ENCODE results near the gene SGCA.

The SGCA gene

DNA sequence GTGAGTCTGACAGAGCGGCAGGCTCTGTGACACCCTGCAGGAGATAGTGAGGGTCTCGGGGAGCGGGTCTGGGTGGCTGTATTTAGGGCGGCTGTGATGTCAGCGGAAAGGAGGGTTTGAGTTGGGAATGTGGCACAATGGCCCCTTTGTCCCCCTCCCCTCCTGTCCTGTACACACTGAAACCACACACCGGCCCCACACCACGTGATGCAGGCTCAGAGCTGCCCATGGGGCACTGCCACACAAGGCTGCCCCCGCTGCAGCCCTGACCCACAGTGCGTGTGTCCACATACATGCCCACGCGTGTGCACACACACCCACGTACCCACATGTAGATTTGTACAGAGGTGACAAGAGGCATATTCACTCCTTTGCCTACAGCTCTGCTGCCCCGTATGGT is 15.3 kb downstream of the SGCA start:
- TF ChIP-seq, protein P1, sequence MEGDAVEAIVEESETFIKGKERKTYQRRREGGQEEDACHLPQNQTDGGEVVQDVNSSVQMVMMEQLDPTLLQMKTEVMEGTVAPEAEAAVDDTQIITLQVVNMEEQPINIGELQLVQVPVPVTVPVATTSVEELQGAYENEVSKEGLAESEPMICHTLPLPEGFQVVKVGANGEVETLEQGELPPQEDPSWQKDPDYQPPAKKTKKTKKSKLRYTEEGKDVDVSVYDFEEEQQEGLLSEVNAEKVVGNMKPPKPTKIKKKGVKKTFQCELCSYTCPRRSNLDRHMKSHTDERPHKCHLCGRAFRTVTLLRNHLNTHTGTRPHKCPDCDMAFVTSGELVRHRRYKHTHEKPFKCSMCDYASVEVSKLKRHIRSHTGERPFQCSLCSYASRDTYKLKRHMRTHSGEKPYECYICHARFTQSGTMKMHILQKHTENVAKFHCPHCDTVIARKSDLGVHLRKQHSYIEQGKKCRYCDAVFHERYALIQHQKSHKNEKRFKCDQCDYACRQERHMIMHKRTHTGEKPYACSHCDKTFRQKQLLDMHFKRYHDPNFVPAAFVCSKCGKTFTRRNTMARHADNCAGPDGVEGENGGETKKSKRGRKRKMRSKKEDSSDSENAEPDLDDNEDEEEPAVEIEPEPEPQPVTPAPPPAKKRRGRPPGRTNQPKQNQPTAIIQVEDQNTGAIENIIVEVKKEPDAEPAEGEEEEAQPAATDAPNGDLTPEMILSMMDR (IDR thresholded peaks at IDR 0.05; ENCODE audit: low read length), result no peak
- TF ChIP-seq EZH2 (IDR thresholded peaks at IDR 0.05; ENCODE audit: borderline replicate concordance, low read length), result no peak
- H4K20me1 ChIP-seq (ENCODE audit: insufficient read depth, low read length), result no peaks in the 10 kb centered on the region
- H3K27me3 ChIP-seq (ENCODE audit: insufficient read depth, low read length), result 0 out of 2 replicates have a peak, but pooled peaks cover 3% of the 10 kb centered on the region

DNA sequence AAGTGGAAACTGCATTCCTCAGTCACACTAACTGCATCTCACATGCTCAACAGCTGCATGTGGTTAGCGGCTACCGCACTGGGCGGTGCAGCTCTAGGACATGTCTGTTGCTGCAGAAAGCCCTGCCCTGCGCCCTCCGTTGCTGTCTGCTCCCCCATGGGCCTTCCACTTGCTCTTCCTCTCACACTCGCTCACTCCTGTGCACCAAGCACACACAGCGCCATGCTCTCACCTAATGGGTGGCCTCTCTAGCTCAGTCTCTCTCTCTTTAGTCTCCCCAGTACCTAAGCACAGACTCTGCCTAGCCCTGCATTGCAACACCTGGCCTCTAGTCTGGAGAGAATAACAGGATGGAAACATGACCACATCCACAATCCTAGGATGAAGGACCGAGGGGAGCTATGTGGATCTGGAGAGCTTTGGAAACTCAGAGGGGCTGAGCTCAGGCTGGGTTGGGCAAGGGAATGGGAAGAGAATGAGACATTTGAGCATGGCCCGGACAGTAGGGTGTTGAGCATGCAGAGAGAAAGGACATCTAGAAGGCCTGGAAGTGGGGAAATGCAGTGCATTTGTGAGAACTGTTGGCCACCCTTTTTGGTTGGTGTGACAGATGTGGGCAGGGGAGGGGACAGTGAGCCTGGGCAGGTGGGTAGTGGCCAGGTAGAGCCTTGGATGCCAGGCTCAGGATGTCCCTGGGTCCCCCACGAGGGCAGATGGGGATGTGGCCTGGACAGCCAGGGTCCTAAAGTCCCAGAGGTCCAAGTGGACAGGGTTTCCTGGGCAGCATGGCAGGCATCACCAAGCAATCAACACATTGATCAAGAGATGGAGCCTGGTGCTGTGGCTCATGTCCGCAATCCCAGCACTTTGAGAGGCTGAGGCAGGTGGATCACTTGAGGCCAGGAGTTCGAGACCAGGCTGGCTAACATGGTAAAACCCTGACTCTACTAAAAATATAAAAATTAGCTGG is 16.1 kb downstream of the SGCA start:
- no peak for TF ChIP-seq EZH2 (IDR thresholded peaks at IDR 0.05; ENCODE audit: borderline replicate concordance, low read length)
- TF ChIP-seq, protein P1 (IDR thresholded peaks at IDR 0.05; ENCODE audit: low read length), result no peak
- no peak overlapping the region for H3K4me3 ChIP-seq (ENCODE audit: low read depth, low read length, poor library complexity, severe bottlenecking)
- no peaks in the 10 kb centered on the region for H3K79me2 ChIP-seq (ENCODE audit: insufficient read depth, low read length)
- no peaks in the 10 kb centered on the region for H3F3A ChIP-seq (ENCODE audit: insufficient read depth, low read length)
- no peaks in the 10 kb centered on the region for H3K36me3 ChIP-seq (ENCODE audit: insufficient read depth, low read length)
- no peaks in the 10 kb centered on the region for H3K9me2 ChIP-seq (ENCODE audit: low read depth, low read length)
- H3K27me3 ChIP-seq (ENCODE audit: insufficient read depth, low read length), result 0 out of 2 replicates have a peak, but pooled peaks cover 3% of the 10 kb centered on the region
- no peaks in the 10 kb centered on the region for H4K20me1 ChIP-seq (ENCODE audit: insufficient read depth, low read length)
- no peak overlapping the region for H3K27ac ChIP-seq (ENCODE audit: low read depth, low read length, poor library complexity, severe bottlenecking)
- H3K9ac ChIP-seq (ENCODE audit: low read length), result no peak overlapping the region
- H3K9me3 ChIP-seq (ENCODE audit: low read length), result no peaks in the 10 kb centered on the region
- H3K4me1 ChIP-seq (ENCODE audit: insufficient read depth, low read length, severe bottlenecking), result peaks cover 16% of the 10 kb centered on the region
- no peak overlapping the region for H2AFZ ChIP-seq (ENCODE audit: low read length)
- H3K4me2 ChIP-seq (ENCODE audit: low read length), result no peak overlapping the region

More for the DNA sequence above, 15.3 kb downstream of the SGCA start:
- Histone ChIP-seq H3K4me2 (ENCODE audit: low read length) (no peak overlapping the region), H3K9me2 (ENCODE audit: low read depth, low read length) (no peaks in the 10 kb centered on the region), H3F3A (ENCODE audit: insufficient read depth, low read length) (no peaks in the 10 kb centered on the region), H3K9me3 (ENCODE audit: low read length) (no peaks in the 10 kb centered on the region), H2AFZ (ENCODE audit: low read length) (no peak overlapping the region), H3K36me3 (ENCODE audit: insufficient read depth, low read length) (no peaks in the 10 kb centered on the region), H3K79me2 (ENCODE audit: insufficient read depth, low read length) (no peaks in the 10 kb centered on the region), H3K27ac (ENCODE audit: low read depth, low read length, poor library complexity, severe bottlenecking) (no peak overlapping the region), H3K4me1 (ENCODE audit: insufficient read depth, low read length, severe bottlenecking) (peaks cover 16% of the 10 kb centered on the region), H3K9ac (ENCODE audit: low read length) (no peak overlapping the region), H3K4me3 (ENCODE audit: low read depth, low read length, poor library complexity, severe bottlenecking) (no peak overlapping the region)

DNA sequence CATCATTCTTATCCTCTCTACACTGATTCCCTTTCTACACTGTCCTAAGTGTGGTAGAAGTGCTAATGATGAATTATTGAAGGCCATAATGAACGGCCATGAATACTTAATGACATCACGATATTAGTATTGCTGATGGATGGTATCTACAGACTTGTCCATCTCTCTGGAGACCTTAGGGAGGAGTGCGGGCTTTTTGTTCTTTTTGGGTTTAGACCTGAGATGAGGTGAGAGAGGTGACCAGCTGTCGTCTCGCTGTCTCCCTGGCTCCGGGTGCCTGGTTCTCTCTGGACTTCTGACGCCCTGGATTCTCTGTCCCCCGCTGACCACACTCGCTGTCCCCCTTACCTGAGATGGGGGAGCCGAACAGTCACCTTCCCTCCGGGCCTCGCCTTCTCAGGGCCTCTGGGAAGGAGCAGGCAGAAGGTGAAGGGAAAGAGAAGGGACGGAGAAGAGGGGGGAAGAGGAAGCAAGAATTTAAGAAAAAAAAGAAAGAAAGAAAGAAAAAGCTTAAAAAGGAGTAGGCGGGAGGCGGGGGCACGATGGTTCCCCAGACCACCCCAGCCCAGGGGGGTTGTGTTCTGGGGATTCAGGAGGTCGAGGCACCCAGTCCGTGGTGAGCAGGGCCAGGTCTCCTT is 17.1 kb downstream of the SGCA start:
- Histone ChIP-seq H3K9ac (ENCODE audit: low read length) (no peak overlapping the region), H3K4me1 (ENCODE audit: insufficient read depth, low read length, severe bottlenecking) (peaks cover 13% of the 10 kb centered on the region), H3K4me2 (ENCODE audit: low read length) (no peak overlapping the region), H4K20me1 (ENCODE audit: insufficient read depth, low read length) (no peaks in the 10 kb centered on the region), H2AFZ (ENCODE audit: low read length) (no peak overlapping the region), H3K36me3 (ENCODE audit: insufficient read depth, low read length) (no peaks in the 10 kb centered on the region), H3K9me2 (ENCODE audit: low read depth, low read length) (no peaks in the 10 kb centered on the region), H3K27ac (ENCODE audit: low read depth, low read length, poor library complexity, severe bottlenecking) (no peak overlapping the region), H3K4me3 (ENCODE audit: low read depth, low read length, poor library complexity, severe bottlenecking) (no peak overlapping the region), H3K79me2 (ENCODE audit: insufficient read depth, low read length) (no peaks in the 10 kb centered on the region), H3K9me3 (ENCODE audit: low read length) (no peaks in the 10 kb centered on the region), H3F3A (ENCODE audit: insufficient read depth, low read length) (no peaks in the 10 kb centered on the region), H3K27me3 (ENCODE audit: insufficient read depth, low read length) (0 out of 2 replicates have a peak, but pooled peaks cover 3% of the 10 kb centered on the region)
- TF ChIP-seq EZH2 (IDR thresholded peaks at IDR 0.05; ENCODE audit: borderline replicate concordance, low read length), result no peak
- TF ChIP-seq, protein P1 (IDR thresholded peaks at IDR 0.05; ENCODE audit: low read length), result no peak
